Measurements from ENCODE around the gene CDH11.

Gene CDH11

GRCh38 chr16:65121870-65122723 is at the start of gene CDH11:
Gene CDH11, minus strand, starts transcription at chr16:65122063. Its CDS starts 117,194 bp downstream, at chr16:65004869.
- peaks cover 5% of the 10 kb centered on the region for H3K4me1 Mint-ChIP-seq
- no peaks in the 10 kb centered on the region for H3K9me3 Mint-ChIP-seq
- H3K4me3 Mint-ChIP-seq, result no peak within 1 kb of the TSS
- no peak within 1 kb of the TSS for H3K27ac Mint-ChIP-seq
- ATAC-seq, result no peak
- no peaks in the 10 kb centered on the region for H3K36me3 Mint-ChIP-seq
- H3K27me3 Mint-ChIP-seq, result peaks cover 43% of the 10 kb centered on the region

GRCh38 chr16:65154321-65154720 is 32.5 kb upstream of the CDH11 start:
- Mint-ChIP-seq H3K27me3 (no peaks in the 10 kb centered on the region), H3K4me1 (no peaks in the 10 kb centered on the region), H3K36me3 (no peaks in the 10 kb centered on the region), H3K9me3 (peaks cover 2% of the 10 kb centered on the region), H3K27ac (no peak overlapping the region), H3K4me3 (no peak overlapping the region)
- ATAC-seq, result no peak

GRCh38 chr16:65153365-65154105 is 31.7 kb upstream of the CDH11 start:
- Mint-ChIP-seq H3K4me1 (no peaks in the 10 kb centered on the region), H3K4me3 (no peak overlapping the region), H3K9me3 (peaks cover 2% of the 10 kb centered on the region), H3K27me3 (no peaks in the 10 kb centered on the region), H3K36me3 (no peaks in the 10 kb centered on the region), H3K27ac (no peak overlapping the region)
- ATAC-seq, result no peak

GRCh38 chr16:65148804-65149203 is 26.9 kb upstream of the CDH11 start:
- no peak for ATAC-seq
- Mint-ChIP-seq H3K9me3 (peaks cover 3% of the 10 kb centered on the region), H3K4me1 (no peaks in the 10 kb centered on the region), H3K36me3 (no peaks in the 10 kb centered on the region), H3K27ac (no peak overlapping the region), H3K27me3 (no peaks in the 10 kb centered on the region), H3K4me3 (no peak overlapping the region)

GRCh38 chr16:65142276-65142675 is 20.4 kb upstream of the CDH11 start:
- Mint-ChIP-seq H3K9me3 (no peaks in the 10 kb centered on the region), H3K4me1 (no peaks in the 10 kb centered on the region), H3K36me3 (no peaks in the 10 kb centered on the region), H3K27ac (no peak overlapping the region), H3K4me3 (no peak overlapping the region), H3K27me3 (no peaks in the 10 kb centered on the region)
- no peak for ATAC-seq

- no peak overlapping the region for H3K4me3 Mint-ChIP-seq
Measured at GRCh38 chr16:65136681-65137080, 14.8 kb upstream of the CDH11 start.

GRCh38 chr16:65126845-65127624 is 5.2 kb upstream of the CDH11 start:
- Mint-ChIP-seq H3K27ac (no peak overlapping the region), H3K9me3 (no peaks in the 10 kb centered on the region), H3K36me3 (no peaks in the 10 kb centered on the region), H3K4me1 (peaks cover 5% of the 10 kb centered on the region), H3K27me3 (peaks cover 25% of the 10 kb centered on the region), H3K4me3 (no peak overlapping the region)
- no peak for ATAC-seq

More at GRCh38 chr16:65136681-65137080, 14.8 kb upstream of the CDH11 start:
- H3K27ac Mint-ChIP-seq, result no peak overlapping the region
- H3K27me3 Mint-ChIP-seq, result no peaks in the 10 kb centered on the region
- ATAC-seq, result no peak
- H3K36me3 Mint-ChIP-seq, result no peaks in the 10 kb centered on the region
- no peaks in the 10 kb centered on the region for H3K4me1 Mint-ChIP-seq
- H3K9me3 Mint-ChIP-seq, result no peaks in the 10 kb centered on the region

- no peak overlapping the region for H3K4me3 Mint-ChIP-seq
- ATAC-seq, result no peak
- H3K4me1 Mint-ChIP-seq, result peaks cover 5% of the 10 kb centered on the region
- no peaks in the 10 kb centered on the region for H3K9me3 Mint-ChIP-seq
- H3K27me3 Mint-ChIP-seq, result peaks cover 32% of the 10 kb centered on the region
- H3K36me3 Mint-ChIP-seq, result no peaks in the 10 kb centered on the region
- no peak overlapping the region for H3K27ac Mint-ChIP-seq
Measured at GRCh38 chr16:65125871-65126270, 4.0 kb upstream of the CDH11 start.

- Mint-ChIP-seq H3K4me3 (no peak overlapping the region), H3K27ac (no peak overlapping the region), H3K9me3 (no peaks in the 10 kb centered on the region), H3K4me1 (peaks cover 5% of the 10 kb centered on the region), H3K36me3 (no peaks in the 10 kb centered on the region), H3K27me3 (peaks cover 37% of the 10 kb centered on the region)
- no peak for ATAC-seq
Measured at GRCh38 chr16:65125322-65125721, 3.5 kb upstream of the CDH11 start.

- peaks cover 5% of the 10 kb centered on the region for H3K4me1 Mint-ChIP-seq
- H3K4me3 Mint-ChIP-seq, result no peak overlapping the region
- peaks cover 43% of the 10 kb centered on the region for H3K27me3 Mint-ChIP-seq
- H3K36me3 Mint-ChIP-seq, result no peaks in the 10 kb centered on the region
- ATAC-seq, result no peak
- no peak overlapping the region for H3K27ac Mint-ChIP-seq
- no peaks in the 10 kb centered on the region for H3K9me3 Mint-ChIP-seq
Measured at GRCh38 chr16:65124596-65124995, 2.7 kb upstream of the CDH11 start.

GRCh38 chr16:65124212-65124548 is 2.3 kb upstream of the CDH11 start:
- H3K4me3 Mint-ChIP-seq, result no peak overlapping the region
- H3K36me3 Mint-ChIP-seq, result no peaks in the 10 kb centered on the region
- no peaks in the 10 kb centered on the region for H3K9me3 Mint-ChIP-seq
- peaks cover 43% of the 10 kb centered on the region for H3K27me3 Mint-ChIP-seq
- no peak overlapping the region for H3K27ac Mint-ChIP-seq
- ATAC-seq, result no peak
- peaks cover 5% of the 10 kb centered on the region for H3K4me1 Mint-ChIP-seq

- Mint-ChIP-seq H3K27me3 (peaks cover 43% of the 10 kb centered on the region), H3K27ac (no peak overlapping the region), H3K4me1 (peaks cover 5% of the 10 kb centered on the region), H3K36me3 (no peaks in the 10 kb centered on the region), H3K9me3 (no peaks in the 10 kb centered on the region), H3K4me3 (no peak overlapping the region)
- no peak for ATAC-seq
Measured at GRCh38 chr16:65123396-65124211, 1.7 kb upstream of the CDH11 start.

- Mint-ChIP-seq H3K4me1 (peaks cover 5% of the 10 kb centered on the region), H3K9me3 (no peaks in the 10 kb centered on the region), H3K4me3 (no peak overlapping the region), H3K36me3 (no peaks in the 10 kb centered on the region), H3K27ac (no peak overlapping the region), H3K27me3 (peaks cover 43% of the 10 kb centered on the region)
- no peak for ATAC-seq
Measured at GRCh38 chr16:65122724-65123395, 997 bp upstream of the CDH11 start.

Measured in stimulated activated memory B cell treated with anti-CD40 and anti-IgM and Interleukin-4, amounts not matched to agents 10 μg/mL and 1 μg/mL and 100 μg/mL, for 72 hours (primary cell).